WI38 (cell line): Measurements from ENCODE around the gene UBAC2.
A peak's percentile ranks its signal among the peaks of the same experiment; 100 is the strongest.
"Not testable (repeated sequence)": the region's sequence is repeated elsewhere in the genome, so short reads cannot be mapped to it uniquely, and the experiment has no call there.

Experiments
- H3K4me3 ChIP-seq: 2 replicates; pipeline ENCODE4 v1.5.1; 2011; ENCODE audit warnings: low read depth, mild to moderate bottlenecking, control low read depth, low read length
- TF ChIP-seq, protein P1 (sequence below): IDR thresholded peaks from 2 replicates; pipeline ENCODE4 v1.5.1; 2012; ENCODE audit warnings: low read depth, mild to moderate bottlenecking, control low read depth, low read length

Gene UBAC2

DNA sequence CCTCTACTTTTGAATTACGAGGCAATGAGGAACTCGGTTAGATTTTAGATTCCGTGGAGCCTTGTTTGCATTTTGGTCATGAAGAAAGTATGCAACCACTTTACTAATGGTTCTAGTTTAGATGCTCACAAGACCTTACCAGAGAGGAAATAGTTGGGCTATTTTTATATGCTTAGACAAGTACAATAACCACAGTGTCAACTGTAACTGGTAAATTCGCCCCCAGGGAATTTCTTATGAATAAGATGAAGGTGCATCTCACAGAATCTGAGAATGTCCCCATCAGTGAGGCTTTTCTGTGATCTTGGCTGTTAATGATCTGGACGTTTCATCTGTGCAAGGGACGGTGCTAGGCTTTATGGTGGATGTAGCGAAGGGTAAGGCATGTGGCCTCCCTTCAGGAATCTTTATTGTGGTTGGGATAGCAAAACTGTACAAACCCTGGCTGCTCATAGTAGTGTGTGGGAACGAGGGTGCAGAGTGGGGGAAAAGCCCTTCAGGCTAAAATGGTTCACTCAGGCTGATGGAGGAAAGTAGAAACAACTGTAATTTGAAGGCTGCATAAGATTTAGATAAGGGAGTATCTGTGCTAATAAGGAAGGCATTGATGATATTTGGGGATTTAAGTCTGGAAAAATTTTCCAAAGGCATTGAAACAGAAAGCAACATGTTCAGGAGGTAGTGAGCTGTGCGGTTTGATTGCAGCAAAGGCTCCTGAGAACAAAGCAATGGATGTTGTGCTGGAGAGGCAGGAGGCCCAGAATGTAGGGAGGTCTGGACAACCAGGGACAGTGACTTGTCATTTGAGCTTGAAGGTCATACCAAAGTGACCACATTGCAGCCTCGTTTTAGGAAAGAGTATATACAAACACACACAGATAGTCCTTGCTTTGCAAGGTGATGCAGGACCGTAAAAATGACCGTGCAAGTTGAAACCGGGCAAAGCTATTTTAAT is 28.4 kb downstream of the UBAC2 start:
- H3K4me3 ChIP-seq, result peak overlapping the region; percentile 46
- TF ChIP-seq, protein P1, sequence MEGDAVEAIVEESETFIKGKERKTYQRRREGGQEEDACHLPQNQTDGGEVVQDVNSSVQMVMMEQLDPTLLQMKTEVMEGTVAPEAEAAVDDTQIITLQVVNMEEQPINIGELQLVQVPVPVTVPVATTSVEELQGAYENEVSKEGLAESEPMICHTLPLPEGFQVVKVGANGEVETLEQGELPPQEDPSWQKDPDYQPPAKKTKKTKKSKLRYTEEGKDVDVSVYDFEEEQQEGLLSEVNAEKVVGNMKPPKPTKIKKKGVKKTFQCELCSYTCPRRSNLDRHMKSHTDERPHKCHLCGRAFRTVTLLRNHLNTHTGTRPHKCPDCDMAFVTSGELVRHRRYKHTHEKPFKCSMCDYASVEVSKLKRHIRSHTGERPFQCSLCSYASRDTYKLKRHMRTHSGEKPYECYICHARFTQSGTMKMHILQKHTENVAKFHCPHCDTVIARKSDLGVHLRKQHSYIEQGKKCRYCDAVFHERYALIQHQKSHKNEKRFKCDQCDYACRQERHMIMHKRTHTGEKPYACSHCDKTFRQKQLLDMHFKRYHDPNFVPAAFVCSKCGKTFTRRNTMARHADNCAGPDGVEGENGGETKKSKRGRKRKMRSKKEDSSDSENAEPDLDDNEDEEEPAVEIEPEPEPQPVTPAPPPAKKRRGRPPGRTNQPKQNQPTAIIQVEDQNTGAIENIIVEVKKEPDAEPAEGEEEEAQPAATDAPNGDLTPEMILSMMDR, result no peak

DNA sequence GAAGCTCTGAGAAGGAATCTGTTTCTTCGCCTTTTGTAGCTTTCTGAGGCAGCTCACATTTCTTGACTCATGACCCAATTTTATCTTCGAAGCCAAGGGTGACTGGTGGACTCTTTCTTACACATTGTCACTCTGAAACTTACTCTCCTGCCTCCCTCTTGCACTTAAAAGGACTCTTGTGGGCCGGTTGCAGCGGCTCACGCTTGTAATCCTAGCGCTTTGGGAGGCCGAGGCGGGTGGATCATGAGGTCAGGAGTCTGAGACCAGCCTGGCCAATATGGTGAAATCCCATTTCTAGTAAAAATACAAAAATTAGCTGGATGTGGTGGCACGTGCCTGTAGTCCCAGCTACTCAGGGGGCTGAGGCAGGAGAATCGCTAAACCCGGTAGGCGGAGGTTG is 29.9 kb downstream of the UBAC2 start:
- not testable (repeated sequence) for H3K4me3 ChIP-seq

DNA sequence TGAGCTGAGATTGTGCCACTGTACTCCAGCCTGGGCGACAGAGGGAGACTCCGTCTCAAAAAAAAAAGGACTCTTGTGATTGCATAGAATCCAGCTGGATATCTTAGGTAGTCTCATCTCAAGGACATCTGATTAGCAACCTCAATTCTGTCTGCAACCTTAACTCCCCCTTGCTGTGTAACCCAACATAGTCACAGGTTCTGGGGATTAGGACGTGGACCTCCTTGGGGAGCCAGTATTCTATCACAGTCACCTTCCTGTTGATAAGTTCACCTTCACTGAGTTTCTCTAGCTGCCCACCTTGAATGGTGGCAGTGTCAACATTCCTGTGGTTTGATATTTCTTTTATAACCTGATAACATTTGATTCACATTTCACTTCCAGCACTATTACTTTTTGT is 30.3 kb downstream of the UBAC2 start:
- TF ChIP-seq, protein P1, result no peak
- H3K4me3 ChIP-seq, result no peak overlapping the region

DNA sequence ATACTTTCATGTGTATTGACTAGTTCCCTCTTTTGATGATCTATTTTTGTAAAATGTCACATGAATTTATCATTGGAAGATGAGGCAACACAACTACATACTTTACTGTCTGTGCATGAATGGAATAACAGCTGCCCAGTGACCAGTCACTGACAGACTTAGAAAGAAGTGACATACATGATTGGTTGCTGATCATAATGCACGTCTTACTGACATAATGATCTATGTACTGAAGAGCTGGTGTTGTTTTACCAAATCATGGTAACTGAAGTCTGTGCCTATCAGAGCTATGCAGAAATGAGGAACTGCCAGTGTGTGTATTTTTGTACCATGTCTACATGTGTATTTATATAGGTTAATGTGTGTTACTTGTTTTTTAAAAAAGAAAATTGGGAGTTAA is 31.1 kb downstream of the UBAC2 start:
- TF ChIP-seq, protein P1, result no peak
- H3K4me3 ChIP-seq, result no peak overlapping the region

- H3K4me3 ChIP-seq, result no peak overlapping the region
- TF ChIP-seq, protein P1, result no peak
Measured at GRCh38 chr13:99237981-99238662, 37.5 kb downstream of the UBAC2 start.

GRCh38 chr13:99246100-99246499 is 45.4 kb downstream of the UBAC2 start:
- no peak overlapping the region for H3K4me3 ChIP-seq
- TF ChIP-seq, protein P1, result no peak

DNA sequence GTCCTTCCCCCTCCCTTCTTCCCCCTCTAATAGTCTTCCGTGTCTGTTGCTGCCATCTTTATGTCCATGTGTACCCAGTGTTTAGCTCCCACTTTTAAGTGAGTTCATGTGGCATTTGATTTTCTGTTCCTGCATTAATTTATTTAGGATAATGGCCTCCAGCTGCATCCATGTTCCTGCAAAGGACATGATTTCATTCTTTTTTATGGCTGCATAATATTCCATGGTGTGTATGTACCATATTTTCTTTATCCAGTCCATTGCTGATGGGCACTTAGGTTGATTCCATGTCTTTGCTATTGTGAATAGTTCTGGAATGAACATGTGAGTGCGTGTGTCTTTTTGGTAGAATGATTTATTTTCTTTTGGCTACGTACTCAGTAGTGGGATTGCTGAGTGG is 48.5 kb downstream of the UBAC2 start:
- H3K4me3 ChIP-seq, result not testable (repeated sequence)

- H3K4me3 ChIP-seq, result not testable (repeated sequence)
Measured at GRCh38 chr13:99249606-99250005, 49.0 kb downstream of the UBAC2 start.
